ENCODE measurements around the gene TIMM10.

TIMM10 gene, protein sequence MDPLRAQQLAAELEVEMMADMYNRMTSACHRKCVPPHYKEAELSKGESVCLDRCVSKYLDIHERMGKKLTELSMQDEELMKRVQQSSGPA

DNA sequence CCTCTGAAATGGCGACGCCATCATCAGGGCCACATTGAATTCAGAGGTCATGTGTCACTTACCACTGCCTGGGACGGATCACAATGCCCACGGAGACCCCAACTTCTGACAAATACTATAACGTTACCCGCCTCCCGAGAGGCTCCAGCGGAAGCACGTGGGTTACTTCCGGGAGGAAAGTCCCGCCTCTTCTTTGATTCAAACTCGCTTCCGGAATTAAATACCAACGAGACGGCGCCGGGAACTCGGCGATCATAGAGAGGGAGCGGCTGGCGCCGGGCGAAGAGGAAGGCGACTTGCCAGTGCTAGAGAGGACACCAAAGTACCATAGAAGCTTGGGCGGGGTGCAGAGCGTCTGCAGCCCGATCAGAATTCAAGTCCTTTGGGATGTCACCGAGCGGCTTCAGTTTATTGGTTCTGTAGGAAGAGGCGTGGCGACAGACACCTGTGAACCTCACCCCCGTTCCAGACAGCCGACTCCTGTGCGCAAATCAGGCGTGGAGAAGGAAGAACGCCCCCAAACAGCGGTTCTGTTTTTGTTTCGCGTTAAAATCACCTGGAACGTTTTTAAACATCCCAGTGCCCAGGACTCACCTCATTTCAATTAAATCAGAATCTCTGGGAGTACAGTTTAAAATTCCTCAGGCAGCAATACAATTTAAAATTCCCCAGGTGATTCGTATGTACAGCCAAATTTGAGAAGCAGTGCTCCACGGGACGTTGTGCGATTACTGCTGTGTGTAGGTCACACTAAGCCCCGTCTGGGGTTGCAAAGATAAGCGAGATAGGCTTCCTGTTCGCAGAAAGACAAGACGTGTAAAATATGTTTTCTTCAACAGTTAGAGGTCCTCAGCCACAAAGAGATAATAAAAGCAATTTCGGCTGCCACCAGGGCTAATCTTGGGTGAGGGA lies at the start of gene TIMM10:
TSS of gene TIMM10 (minus strand) at position 159 of the 912 bp plus-strand sequence. CDS start 565 bp downstream, outside the sequence.
- Mint-ChIP-seq H3K27ac (peak within 1 kb of the TSS; percentile 84), H3K4me3 (peak within 1 kb of the TSS; percentile 91), H3K27me3 (no peaks in the 10 kb centered on the region), H3K9me3 (no peaks in the 10 kb centered on the region), H3K36me3 (ENCODE audit: low read depth) (peaks cover 26% of the 10 kb centered on the region), H3K4me1 (ENCODE audit: low read depth) (peaks cover 39% of the 10 kb centered on the region)

DNA sequence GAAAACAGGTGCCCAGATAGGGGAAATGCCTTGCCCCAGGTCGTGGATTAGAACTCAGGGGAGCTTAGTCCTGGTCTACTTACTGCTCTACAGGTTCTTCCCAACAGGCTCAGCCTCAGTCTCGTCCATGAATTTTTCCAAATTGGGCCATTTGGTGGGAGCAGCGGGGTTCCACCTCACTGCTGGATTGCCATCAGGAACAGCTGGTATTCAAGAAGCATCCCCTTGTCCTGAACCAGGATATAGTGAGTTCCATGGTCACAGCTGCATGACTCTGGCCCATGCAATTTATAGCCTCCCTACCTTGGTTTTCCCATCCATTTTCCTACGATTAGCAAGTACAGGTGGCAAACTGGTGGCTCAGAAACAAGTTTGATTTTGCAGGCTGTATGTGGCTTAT lies 43.5 kb upstream of the TIMM10 start:
- H3K4me3 Mint-ChIP-seq = no peak overlapping the region
- no peak overlapping the region for H3K27ac Mint-ChIP-seq
- H3K4me1 Mint-ChIP-seq (ENCODE audit: low read depth) = peaks cover 5% of the 10 kb centered on the region
- no peaks in the 10 kb centered on the region for H3K36me3 Mint-ChIP-seq (ENCODE audit: low read depth)
- peaks cover 4% of the 10 kb centered on the region for H3K27me3 Mint-ChIP-seq
- no peaks in the 10 kb centered on the region for H3K9me3 Mint-ChIP-seq

DNA sequence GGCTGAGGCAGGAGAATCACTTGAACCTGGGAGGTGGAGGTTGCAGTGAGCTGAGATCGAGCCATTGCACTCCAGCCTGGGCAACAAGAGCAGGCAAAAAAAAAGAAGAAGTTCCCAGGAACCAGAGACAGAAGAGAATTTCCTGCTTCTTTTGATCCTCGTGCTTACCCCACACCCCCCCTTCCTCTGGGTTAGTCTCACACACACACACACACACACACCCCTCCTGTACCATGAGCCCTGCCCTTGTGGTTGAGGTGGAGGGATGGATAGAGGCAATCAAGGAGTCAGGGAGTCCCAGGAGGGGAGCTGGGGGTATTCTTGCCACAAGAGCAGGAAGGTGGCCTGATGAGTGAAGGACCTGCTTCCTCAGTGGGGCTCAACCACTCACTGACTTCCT lies 41.1 kb upstream of the TIMM10 start:
- H3K27me3 Mint-ChIP-seq = peaks cover 4% of the 10 kb centered on the region
- H3K36me3 Mint-ChIP-seq (ENCODE audit: low read depth) = no peaks in the 10 kb centered on the region
- no peaks in the 10 kb centered on the region for H3K9me3 Mint-ChIP-seq
- peaks cover 12% of the 10 kb centered on the region for H3K4me1 Mint-ChIP-seq (ENCODE audit: low read depth)
- H3K27ac Mint-ChIP-seq = no peak overlapping the region
- H3K4me3 Mint-ChIP-seq = no peak overlapping the region

DNA sequence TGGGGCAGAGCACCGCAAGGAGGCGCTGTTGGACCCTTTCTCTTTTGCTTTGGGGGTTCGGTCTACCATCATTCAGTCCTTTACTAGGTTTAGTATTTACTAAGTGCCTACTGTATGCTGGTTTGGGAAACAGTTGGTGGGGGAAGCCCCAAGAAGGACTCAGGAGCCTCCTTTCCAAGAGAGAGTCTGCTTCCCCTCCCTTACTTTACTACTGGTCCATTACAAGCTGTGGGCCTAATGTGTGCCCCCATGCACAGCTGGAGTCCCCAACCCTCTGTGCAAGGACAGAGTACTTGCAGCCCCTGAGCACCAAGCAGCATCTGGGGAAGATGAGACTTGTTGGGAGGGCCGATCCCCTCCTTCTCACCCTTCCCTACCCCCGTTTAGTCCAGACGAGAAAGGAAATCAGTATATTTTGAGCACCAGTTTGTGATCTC lies 37.8 kb upstream of the TIMM10 start:
- Mint-ChIP-seq H3K27me3 (no peaks in the 10 kb centered on the region), H3K9me3 (no peaks in the 10 kb centered on the region), H3K27ac (peak overlapping the region; percentile 95), H3K4me1 (ENCODE audit: low read depth) (peaks cover 44% of the 10 kb centered on the region), H3K36me3 (ENCODE audit: low read depth) (peaks cover 14% of the 10 kb centered on the region), H3K4me3 (peak overlapping the region; percentile 98)

DNA sequence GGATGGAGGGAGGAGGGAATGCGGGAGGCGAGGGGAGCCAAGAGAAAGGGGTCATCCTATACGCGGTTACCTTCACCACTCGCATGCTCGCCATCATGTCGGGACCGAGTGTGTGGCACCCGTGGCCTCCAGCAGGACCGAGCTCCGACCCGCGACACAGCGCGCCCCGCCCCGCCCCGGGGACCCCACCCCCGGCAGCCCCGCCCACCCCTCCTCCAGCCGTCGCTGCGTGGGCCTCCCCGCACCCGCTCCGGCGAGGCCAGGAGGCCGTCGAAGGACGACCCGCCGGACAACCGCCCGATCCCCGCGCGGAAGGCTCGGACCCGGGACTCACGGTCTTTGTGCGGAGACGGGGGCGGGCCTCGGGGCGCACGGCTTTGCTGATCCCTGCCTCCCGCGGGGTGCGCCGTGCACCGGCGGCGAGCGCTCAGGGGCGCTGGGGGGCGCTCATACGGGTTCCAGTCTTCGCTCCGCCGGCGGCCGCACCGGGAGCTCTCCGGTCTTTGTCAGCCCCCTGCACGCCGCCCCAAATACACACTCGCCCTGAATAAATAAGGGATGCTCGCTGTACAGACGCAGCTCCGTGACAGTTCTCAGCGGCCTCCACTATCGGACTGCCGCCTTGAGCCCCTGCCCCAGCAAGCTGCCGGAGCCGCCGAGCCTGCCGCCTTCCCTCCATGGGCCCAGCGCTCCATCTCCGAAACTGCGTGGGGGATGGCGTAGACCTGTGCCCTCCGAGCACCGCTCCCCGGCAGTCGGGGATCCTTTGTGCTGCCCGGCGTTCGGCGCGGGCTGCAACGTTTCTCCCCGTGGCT lies 37.2 kb upstream of the TIMM10 start, which contains the start of gene UBE2L6:
TSS of gene UBE2L6 (minus strand) at position 158 of the 815 bp plus-strand sequence. CDS start at position 97, 61 bp downstream.
- Mint-ChIP-seq H3K36me3 (ENCODE audit: low read depth) (peaks cover 16% of the 10 kb centered on the region), H3K27ac (peak within 1 kb of the TSS; percentile 98), H3K4me1 (ENCODE audit: low read depth) (peaks cover 49% of the 10 kb centered on the region), H3K27me3 (no peaks in the 10 kb centered on the region), H3K4me3 (peak within 1 kb of the TSS; percentile 98), H3K9me3 (no peaks in the 10 kb centered on the region)

DNA sequence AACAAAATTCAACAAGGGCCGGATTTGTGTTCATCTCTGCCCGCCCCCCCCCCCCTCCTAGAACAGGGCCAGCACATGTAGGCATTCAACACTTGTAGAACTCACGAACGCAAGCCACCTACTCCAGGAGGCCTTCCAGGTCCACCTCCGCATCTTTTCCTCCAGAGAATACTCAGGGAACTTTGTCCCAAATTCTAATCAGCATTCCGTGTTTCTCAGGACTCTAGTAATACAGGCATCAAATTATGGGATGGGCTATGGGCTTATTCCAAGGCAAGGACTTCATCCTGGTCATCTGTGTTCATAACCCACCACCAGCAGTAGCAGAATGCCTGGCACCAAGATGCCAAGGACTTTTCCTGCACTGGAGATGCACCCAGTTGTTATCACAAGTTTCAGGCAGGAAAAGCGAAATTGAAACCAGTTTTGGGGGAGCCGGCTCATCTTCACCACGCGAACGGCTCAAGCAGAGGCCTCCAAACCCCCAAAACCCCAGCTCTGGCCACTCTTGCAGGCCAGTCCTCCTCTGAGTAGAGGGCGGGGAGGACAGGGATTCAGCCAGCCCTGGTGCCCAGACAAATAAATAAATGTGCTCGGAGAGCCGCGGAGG lies 36.5 kb upstream of the TIMM10 start:
- Mint-ChIP-seq H3K27ac (peak overlapping the region; percentile 98), H3K4me1 (ENCODE audit: low read depth) (peaks cover 56% of the 10 kb centered on the region), H3K4me3 (peak overlapping the region; percentile 98), H3K9me3 (no peaks in the 10 kb centered on the region), H3K27me3 (no peaks in the 10 kb centered on the region), H3K36me3 (ENCODE audit: low read depth) (peaks cover 19% of the 10 kb centered on the region)

DNA sequence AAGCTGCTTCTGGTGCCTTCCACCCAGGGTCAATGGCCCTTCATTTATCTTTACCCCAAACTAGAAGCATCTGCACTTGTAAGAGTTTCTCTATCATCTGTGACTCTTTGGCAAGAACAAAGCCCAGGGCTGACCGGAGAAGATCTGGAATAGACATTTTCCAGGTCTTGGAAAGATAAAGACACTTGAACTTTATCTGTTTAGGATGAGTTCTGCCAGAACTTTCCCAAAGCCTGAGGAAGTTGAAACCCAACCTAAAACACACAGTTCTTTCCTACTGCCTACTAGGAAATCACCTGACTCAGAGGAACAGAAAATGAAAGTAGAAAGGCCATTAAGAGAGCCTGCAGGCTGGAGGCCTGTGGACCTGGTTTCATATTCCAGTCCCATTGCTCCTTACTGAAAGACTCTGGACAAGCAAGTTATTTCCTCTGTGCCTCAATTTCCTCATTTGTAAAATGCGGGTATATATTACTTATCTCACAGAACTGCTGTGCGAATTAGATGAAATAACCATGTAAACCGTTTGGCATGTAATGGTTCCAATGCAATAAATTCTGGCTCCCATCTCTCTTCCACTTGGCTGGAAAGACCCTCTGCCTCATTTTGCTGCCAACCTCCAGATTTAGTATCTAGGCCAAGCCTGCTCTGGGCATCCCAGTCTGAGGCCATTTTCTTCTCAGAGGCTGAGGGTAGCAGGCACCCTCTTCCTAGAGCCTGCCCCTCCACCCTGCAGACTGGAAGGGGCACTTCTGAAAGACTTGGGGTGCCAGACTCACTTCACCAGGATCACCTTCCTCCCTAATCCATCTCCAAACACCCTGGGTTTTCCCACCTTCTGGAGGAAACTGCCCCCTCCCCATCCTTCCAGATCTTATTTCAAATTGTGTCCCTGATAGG lies 35.7 kb upstream of the TIMM10 start:
- H3K4me1 Mint-ChIP-seq (ENCODE audit: low read depth) = peaks cover 58% of the 10 kb centered on the region
- no peaks in the 10 kb centered on the region for H3K27me3 Mint-ChIP-seq
- no peaks in the 10 kb centered on the region for H3K9me3 Mint-ChIP-seq
- H3K36me3 Mint-ChIP-seq (ENCODE audit: low read depth) = peaks cover 21% of the 10 kb centered on the region
- H3K4me3 Mint-ChIP-seq = peak overlapping the region; percentile 98
- H3K27ac Mint-ChIP-seq = peak overlapping the region; percentile 98

DNA sequence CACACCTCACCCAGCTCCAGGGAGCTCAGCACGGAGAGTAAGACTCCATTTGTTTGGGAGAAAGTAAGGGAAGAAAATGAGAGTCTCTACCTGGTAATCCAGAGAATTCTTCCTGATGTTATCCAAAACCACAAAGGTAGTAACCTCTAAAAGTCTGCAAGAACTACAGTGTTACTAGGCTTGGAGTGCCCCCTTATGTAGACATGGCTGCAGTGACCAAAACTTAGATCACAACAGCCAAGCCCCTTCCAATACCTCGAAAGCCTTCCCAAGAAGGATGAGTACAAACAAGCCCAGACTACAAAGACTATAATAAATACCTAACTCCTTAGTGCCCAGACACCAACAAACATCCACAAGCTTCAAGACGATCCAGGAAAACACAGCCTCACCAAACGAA lies 32.0 kb upstream of the TIMM10 start:
- H3K9me3 Mint-ChIP-seq = no peaks in the 10 kb centered on the region
- H3K27me3 Mint-ChIP-seq = no peaks in the 10 kb centered on the region
- peak overlapping the region; percentile 54 for H3K27ac Mint-ChIP-seq
- H3K36me3 Mint-ChIP-seq (ENCODE audit: low read depth) = peaks cover 45% of the 10 kb centered on the region
- H3K4me1 Mint-ChIP-seq (ENCODE audit: low read depth) = peaks cover 54% of the 10 kb centered on the region
- H3K4me3 Mint-ChIP-seq = no peak overlapping the region

DNA sequence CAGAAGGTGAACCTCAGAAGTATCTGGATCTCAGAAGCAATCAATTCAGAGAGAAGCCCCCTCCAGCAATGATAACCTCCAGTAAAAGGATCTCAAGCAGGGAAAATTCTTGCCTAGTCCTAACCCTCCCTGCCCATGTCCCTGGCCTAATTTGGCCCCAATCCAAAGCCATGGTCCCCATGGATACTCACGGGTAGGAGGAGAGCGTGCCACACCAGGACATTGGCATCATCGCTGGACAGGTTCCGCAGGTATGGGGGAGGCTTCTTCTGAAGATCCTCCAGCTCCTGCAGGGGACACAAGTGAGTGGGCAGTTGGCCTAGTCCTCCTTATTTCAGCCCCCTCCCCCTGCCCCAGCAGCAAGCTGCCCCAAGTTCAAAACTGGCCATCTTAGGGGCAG lies 29.6 kb upstream of the TIMM10 start:
- Mint-ChIP-seq H3K27me3 (no peaks in the 10 kb centered on the region), H3K36me3 (ENCODE audit: low read depth) (peaks cover 65% of the 10 kb centered on the region), H3K4me1 (ENCODE audit: low read depth) (peaks cover 40% of the 10 kb centered on the region), H3K9me3 (no peaks in the 10 kb centered on the region), H3K4me3 (no peak overlapping the region), H3K27ac (peak overlapping the region; percentile 52)

DNA sequence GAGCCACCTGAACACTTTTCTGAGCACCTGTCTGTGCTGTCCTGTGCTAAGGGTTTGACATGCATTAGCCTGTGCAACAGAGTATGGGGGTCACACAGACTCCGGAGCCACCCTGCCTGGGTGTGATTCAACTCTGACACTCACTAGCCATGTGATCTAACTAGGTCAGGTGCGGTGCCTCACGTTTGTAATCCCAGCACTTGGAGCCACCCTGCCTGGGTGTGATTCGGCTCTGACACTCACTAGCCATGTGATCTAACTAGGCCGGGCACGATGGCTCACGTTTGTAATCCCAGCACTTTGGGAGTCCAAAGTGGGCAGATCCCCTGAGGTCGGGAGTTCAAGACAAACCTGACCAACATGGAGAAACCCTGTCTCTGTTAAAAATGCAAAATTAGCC lies 25.5 kb upstream of the TIMM10 start:
- H3K4me3 Mint-ChIP-seq = no peak overlapping the region
- H3K36me3 Mint-ChIP-seq (ENCODE audit: low read depth) = peaks cover 74% of the 10 kb centered on the region

DNA sequence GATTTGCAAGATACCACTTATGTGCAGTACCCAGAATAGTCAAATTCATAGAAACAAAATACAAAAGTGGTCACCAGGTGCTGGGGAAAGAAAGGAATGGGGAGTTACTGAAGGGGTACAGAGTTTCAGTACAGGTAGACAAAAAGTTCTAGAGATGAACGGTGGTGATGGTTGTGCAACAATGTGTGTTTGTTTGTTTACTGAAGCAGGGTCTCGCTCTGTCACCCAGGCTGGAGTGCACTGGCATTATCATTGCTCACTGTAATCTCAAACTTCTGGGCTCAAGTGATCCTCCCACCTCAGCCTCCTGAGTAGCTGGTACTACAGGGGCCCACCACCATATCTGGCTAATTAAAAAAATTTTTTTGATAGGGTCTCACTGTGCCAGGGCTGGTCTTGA lies 24.8 kb upstream of the TIMM10 start:
- Mint-ChIP-seq H3K27me3 (no peaks in the 10 kb centered on the region), H3K27ac (no peak overlapping the region)

More for the DNA sequence above, 25.5 kb upstream of the TIMM10 start:
- Mint-ChIP-seq H3K27ac (no peak overlapping the region), H3K4me1 (ENCODE audit: low read depth) (peaks cover 1% of the 10 kb centered on the region), H3K27me3 (no peaks in the 10 kb centered on the region), H3K9me3 (no peaks in the 10 kb centered on the region)

DNA sequence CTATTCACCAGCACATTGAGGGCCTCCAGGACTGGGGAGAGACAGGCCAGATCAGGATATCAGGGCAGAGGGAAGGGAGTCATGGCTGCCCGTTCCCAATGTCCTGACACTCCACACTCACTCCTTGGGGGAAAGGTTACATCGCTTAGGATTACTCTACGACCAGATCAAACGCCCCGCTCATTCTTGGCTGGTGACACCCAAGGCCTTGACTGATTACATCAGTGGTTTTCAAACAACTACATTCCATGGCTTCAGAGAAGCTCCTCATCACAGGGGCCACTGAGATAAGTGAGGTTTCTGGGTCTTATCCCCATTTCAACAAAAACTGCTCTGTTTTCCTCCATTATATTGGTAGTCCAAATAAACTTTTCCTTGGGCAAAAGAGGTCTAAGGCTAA lies 21.9 kb upstream of the TIMM10 start:
- no peaks in the 10 kb centered on the region for H3K9me3 Mint-ChIP-seq
- peaks cover 68% of the 10 kb centered on the region for H3K36me3 Mint-ChIP-seq (ENCODE audit: low read depth)
- H3K4me1 Mint-ChIP-seq (ENCODE audit: low read depth) = peaks cover 11% of the 10 kb centered on the region
- H3K27me3 Mint-ChIP-seq = no peaks in the 10 kb centered on the region
- H3K27ac Mint-ChIP-seq = no peak overlapping the region
- no peak overlapping the region for H3K4me3 Mint-ChIP-seq

More for the DNA sequence above, 24.8 kb upstream of the TIMM10 start:
- Mint-ChIP-seq H3K36me3 (ENCODE audit: low read depth) (peaks cover 71% of the 10 kb centered on the region), H3K4me3 (no peak overlapping the region), H3K4me1 (ENCODE audit: low read depth) (no peaks in the 10 kb centered on the region), H3K9me3 (no peaks in the 10 kb centered on the region)

DNA sequence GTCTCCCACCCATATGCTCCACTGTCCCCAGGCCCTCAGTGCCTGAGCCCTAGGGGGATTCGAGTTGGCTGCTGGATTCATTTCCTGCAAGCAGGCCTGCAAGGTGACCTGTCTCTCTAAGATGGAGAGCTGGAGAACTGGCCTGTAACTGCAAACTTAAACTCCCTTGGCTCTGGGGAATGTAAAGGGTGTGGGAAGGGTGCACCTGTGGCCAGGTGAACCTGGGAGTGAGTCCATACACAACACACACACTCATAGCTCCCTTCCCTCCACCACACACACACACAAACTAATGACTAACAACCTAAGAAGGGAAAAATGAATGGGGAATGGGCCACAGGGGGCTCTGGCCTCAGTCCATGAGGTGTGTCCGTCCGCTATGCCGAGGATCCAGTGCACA lies 21.4 kb upstream of the TIMM10 start:
- no peak overlapping the region for H3K4me3 Mint-ChIP-seq
- H3K4me1 Mint-ChIP-seq (ENCODE audit: low read depth) = peaks cover 17% of the 10 kb centered on the region
- no peak overlapping the region for H3K27ac Mint-ChIP-seq
- no peaks in the 10 kb centered on the region for H3K27me3 Mint-ChIP-seq
- no peaks in the 10 kb centered on the region for H3K9me3 Mint-ChIP-seq
- peaks cover 67% of the 10 kb centered on the region for H3K36me3 Mint-ChIP-seq (ENCODE audit: low read depth)

DNA sequence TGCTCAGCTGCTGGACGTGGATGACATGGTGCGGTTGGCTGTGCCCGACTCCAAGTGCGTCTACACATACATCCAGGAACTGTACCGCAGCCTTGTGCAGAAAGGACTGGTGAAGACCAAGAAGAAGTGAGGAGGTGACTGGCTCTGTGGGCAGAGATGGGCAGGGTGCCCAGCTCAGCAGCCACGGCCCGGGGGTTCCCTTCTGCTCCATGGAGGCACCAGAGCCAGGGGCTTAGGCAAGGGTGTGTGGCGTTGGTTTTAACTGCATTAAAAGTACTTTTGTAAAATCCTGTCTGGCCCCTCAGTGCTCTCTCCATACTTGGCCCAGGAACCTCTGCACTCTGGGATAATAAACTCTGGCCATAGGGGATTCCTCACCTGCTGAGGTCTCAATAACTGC lies 19.4 kb upstream of the TIMM10 start:
- peaks cover 17% of the 10 kb centered on the region for H3K4me1 Mint-ChIP-seq (ENCODE audit: low read depth)
- peak overlapping the region; percentile 12 for H3K27ac Mint-ChIP-seq
- no peaks in the 10 kb centered on the region for H3K9me3 Mint-ChIP-seq
- no peaks in the 10 kb centered on the region for H3K27me3 Mint-ChIP-seq
- H3K36me3 Mint-ChIP-seq (ENCODE audit: low read depth) = peaks cover 51% of the 10 kb centered on the region
- no peak overlapping the region for H3K4me3 Mint-ChIP-seq
